Fibroblast of mammary gland (primary cell): Measurements from ENCODE around the gene ATOH8.

ENCODE experiments used
- DNase-seq: peaks from one replicate; pipeline ENCODE4 v3.0.0-alpha.2; 2010; ENCODE audit warnings: low read depth
- H3K4me3 ChIP-seq: 2 replicates; pipeline ENCODE4 v1.5.1; 2011; ENCODE audit warnings: low read depth, mild to moderate bottlenecking, low read length, moderate library complexity; ENCODE audit not compliant: control insufficient read depth
- CTCF ChIP-seq: conservative IDR thresholded peaks from 2 replicates; pipeline ENCODE4 v1.5.1; 2011; ENCODE audit warnings: low read depth, low read length, inconsistent platforms; ENCODE audit not compliant: control insufficient read depth, insufficient read depth

ATOH8 gene

GRCh38 chr2:85802354-85803103 is 48.7 kb downstream of the ATOH8 start:
- DNase-seq, result peak; percentile 30
- no peak for TF ChIP-seq CTCF
- no peak overlapping the region for H3K4me3 ChIP-seq

- DNase-seq, result no peak
- no peak overlapping the region for H3K4me3 ChIP-seq
- no peak for TF ChIP-seq CTCF
Observed at GRCh38 chr2:85803704-85804425, 50.1 kb downstream of the ATOH8 start.

GRCh38 chr2:85804583-85804982 is 50.8 kb downstream of the ATOH8 start:
- peak; percentile 70 for TF ChIP-seq CTCF
- H3K4me3 ChIP-seq, result no peak overlapping the region
- DNase-seq, result peak; percentile 18

GRCh38 chr2:85806358-85807118 is 52.7 kb downstream of the ATOH8 start:
- DNase-seq, result no peak
- TF ChIP-seq CTCF, result no peak

GRCh38 chr2:85807756-85808155 is 54.0 kb downstream of the ATOH8 start:
- no peak overlapping the region for H3K4me3 ChIP-seq
- DNase-seq, result no peak
- no peak for TF ChIP-seq CTCF

More at GRCh38 chr2:85806358-85807118, 52.7 kb downstream of the ATOH8 start:
- H3K4me3 ChIP-seq, result no peak overlapping the region

- no peak for TF ChIP-seq CTCF
- no peak for DNase-seq
- H3K4me3 ChIP-seq, result no peak overlapping the region
Observed at GRCh38 chr2:85810371-85811179, 56.8 kb downstream of the ATOH8 start.
